Lung (tissue), 12 donors: ENCODE results near the gene ISM1. TPM values are rescaled to one million over a fixed set of nuclear protein-coding genes. Genes with fewer than 3 reads are reported as not detected.
A peak's percentile ranks its signal among the peaks of the same experiment; 100 is the strongest.

Experiments
- ATAC-seq: fragments of 200-7000 bp; cut with Tn5 transposase; one replicate; pipeline ENCODE4 v1.9.1; 2020; ENCODE audit warnings: moderate number of reproducible peaks; ENCODE audit not compliant: insufficient read depth, low FRiP score
- DNase-seq, 3 donors: peaks; one replicate each; pipeline ENCODE4 v3.0.0-alpha.2; 2013 to 2017
- H3K27ac ChIP-seq, 2 donors: one replicate each; pipeline ENCODE4 v1.5.1; 2013; ENCODE audit warnings: mild to moderate bottlenecking in 2 of 2, moderate library complexity in 2 of 2, control low read depth in 1 of 2, inconsistent platforms in 1 of 2, low read depth in 1 of 2, low read length in 1 of 2
- H3K27me3 ChIP-seq, 3 donors: one replicate each; pipeline ENCODE4 v1.5.1; 2013; ENCODE audit warnings: low read length in 2 of 3; ENCODE audit not compliant: control insufficient read depth in 3 of 3, insufficient read depth in 3 of 3
- H3K36me3 ChIP-seq, 4 donors: one replicate each; pipeline ENCODE4 v1.5.1; 2013; ENCODE audit warnings: low read length in 4 of 4, mild to moderate bottlenecking in 1 of 4, moderate library complexity in 1 of 4; ENCODE audit not compliant: control insufficient read depth in 4 of 4, insufficient read depth in 4 of 4
- H3K4me1 ChIP-seq, 5 donors: one replicate each; pipeline ENCODE4 v1.5.1; 2013; ENCODE audit warnings: low read length in 5 of 5, mild to moderate bottlenecking in 2 of 5, moderate library complexity in 1 of 5; ENCODE audit not compliant: control insufficient read depth in 5 of 5, insufficient read depth in 5 of 5
- H3K4me3 ChIP-seq: one replicate; pipeline ENCODE4 v1.5.1; 2013; ENCODE audit warnings: mild to moderate bottlenecking, control low read depth, moderate library complexity
- H3K9ac ChIP-seq, 2 donors: one replicate each; pipeline ENCODE4 v1.5.1; 2013; ENCODE audit warnings: low read length in 2 of 2, control low read depth in 1 of 2; ENCODE audit not compliant: insufficient read depth in 1 of 2
- H3K9me3 ChIP-seq, 4 donors: one replicate each; pipeline ENCODE4 v1.5.1; 2013; ENCODE audit warnings: low read length in 3 of 4, mild to moderate bottlenecking in 1 of 4, moderate library complexity in 1 of 4; ENCODE audit not compliant: control insufficient read depth in 4 of 4, insufficient read depth in 3 of 4
- CTCF ChIP-seq: IDR thresholded peaks from 2 replicates; pipeline ENCODE4 v1.5.1; 2012; ENCODE audit warnings: mild to moderate bottlenecking; ENCODE audit errors: control extremely low read depth, extremely low read depth
- WGBS, 2 donors: extraction: QIAGEN DNeasy Blood & Tissue Kit; methylation state at CpG; one replicate each; pipeline ENCODE4 v1.1.7; 2013; 5-methylcytosine and 5-hydroxymethylcytosine counted together
- polyA plus RNA-seq, 2 donors: library from polyadenylated mRNA; stranded (reverse); fragments of 200-250 nt; gene quantifications; one replicate each; pipeline ENCODE4 v1.2.1, GENCODE V29; 2013
- total RNA-seq, 2 donors: library from RNA; depleted of rRNA in 1 of 2; stranded (reverse); fragments of >200 nt in 1 of 2; gene quantifications; one replicate each; pipeline ENCODE4 v1.2.1, GENCODE V29; 2014 to 2021
- donor health status: control.
- donor health status: control.
- donor health status: Bipolar disorder and iron deficiency.
- donor health status: healthy.
- donor health status: DM: yes; HTN: yes; CAD: no.

The ISM1 gene
- total and polyA plus RNA-seq, 4 donors: 1.6 to 13.6 (median 2.9) TPM

DNA sequence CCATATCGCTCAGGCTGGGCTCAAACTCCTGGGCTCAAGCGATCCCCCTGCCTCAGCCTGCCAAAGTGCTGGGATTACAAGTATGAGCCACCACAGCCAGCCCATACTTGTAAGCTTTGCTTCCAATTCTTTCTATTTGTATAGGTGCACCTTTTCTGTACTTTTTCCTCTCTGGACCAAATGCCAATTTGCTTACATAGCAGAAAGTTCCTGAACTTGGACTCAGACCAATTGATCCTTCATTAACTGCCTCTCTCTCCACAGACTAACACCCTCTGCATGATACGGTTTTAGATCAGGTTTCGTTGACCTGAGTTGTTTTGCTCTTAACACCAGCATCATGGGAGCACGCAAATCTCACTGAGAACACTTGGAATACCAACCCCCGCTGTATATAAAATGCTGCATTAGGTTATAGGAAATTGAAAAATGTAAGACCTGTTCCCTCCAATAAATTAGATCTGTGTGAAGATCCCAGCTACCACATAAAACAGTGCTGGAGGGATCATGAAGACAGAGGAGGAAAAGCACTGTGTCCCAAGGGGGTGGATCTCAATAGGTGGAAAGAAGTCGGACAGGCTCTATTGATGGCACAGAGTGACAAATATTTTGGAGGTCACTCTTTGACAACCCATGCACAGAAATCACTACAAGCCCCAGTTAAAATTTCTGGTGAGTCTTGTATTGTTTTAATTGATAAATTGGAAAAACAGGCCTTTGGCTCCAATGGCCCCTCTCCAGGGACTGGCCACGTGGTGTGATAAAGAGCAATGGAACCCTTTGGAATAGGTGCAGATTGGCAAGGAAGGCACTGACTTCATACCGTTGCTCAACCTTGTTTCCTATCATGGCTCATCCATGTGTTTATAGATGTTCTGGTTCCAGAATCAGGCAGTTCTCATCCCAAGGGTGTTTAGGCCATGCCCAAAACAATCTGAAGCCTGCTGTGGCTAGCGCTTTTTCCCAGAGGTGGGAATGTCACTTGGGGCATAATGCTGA is 51.2 kb downstream of the ISM1 start:
- Histone ChIP-seq H3K4me3 (no peak overlapping the region), H3K9ac (no peak overlapping the region), H3K27ac (peak overlapping the region in 1 of 2 donors; percentile 5), H3K27me3 (no peaks in the 10 kb centered on the region), H3K36me3 (no peaks in the 10 kb centered on the region), H3K9me3 (no peaks in the 10 kb centered on the region), H3K4me1 (peaks cover 0 to 17% (median 5%) of the 10 kb centered on the region in 5 donors)
- WGBS, 2 donors: 90 to 91% methylated on average over 10 of the region's 10 CpGs
- no peak for ATAC-seq
- no peak for DNase-seq
- no peak for TF ChIP-seq CTCF

- peak; percentile 10 to 65 (median 65) for DNase-seq
- Histone ChIP-seq H3K9me3 (no peaks in the 10 kb centered on the region), H3K27me3 (no peaks in the 10 kb centered on the region), H3K4me3 (no peak overlapping the region), H3K27ac (no peak overlapping the region), H3K36me3 (no peaks in the 10 kb centered on the region), H3K4me1 (peaks cover 0 to 13% (median 5%) of the 10 kb centered on the region in 5 donors), H3K9ac (peak overlapping the region in 1 of 2 donors; percentile 19)
- 37 to 49% methylated on average over 18 of the region's 18 CpGs for WGBS, 2 donors
- no peak for ATAC-seq
- TF ChIP-seq CTCF: no peak
Observed at GRCh38 chr20:13274275-13274861, 53.3 kb downstream of the ISM1 start.

DNA sequence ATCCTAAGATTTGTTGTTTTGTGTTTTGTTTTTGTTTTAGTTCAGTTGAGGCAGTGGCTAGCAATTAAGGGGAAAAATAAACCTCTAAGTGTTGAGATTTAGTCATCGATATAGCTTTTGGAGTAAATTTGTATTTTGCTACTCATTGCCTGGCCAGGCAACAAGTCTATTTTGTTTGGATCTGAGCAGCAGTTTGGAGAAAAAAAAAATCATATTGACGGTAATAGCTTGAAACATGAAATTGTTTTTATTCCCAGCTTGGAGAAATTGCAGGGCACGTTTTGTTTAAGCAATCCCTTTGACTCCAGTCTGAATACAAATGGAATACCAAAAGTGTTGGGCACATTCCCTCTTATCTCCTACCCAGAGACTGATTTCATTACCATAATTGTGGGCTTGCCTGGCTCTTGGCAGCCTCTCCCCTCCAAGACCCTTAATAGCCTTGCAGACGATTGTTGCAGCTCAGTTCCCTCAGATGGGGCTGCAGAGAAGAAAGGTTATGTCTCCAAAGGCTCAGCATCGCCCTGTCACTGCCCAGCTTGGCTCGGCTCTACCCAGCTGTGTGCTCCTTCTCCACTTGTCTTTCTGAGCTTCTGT is 56.0 kb downstream of the ISM1 start:
- Histone ChIP-seq H3K27ac (no peak overlapping the region), H3K4me3 (no peak overlapping the region)
- no peak for ATAC-seq

More for the DNA sequence above, 56.0 kb downstream of the ISM1 start:
- Histone ChIP-seq H3K27me3 (no peaks in the 10 kb centered on the region), H3K9me3 (peaks cover 0 to 3% (median 0%) of the 10 kb centered on the region in 4 donors), H3K9ac (no peak overlapping the region), H3K36me3 (no peaks in the 10 kb centered on the region), H3K4me1 (peaks cover 0 to 11% (median 5%) of the 10 kb centered on the region in 5 donors)
- 80 to 81% methylated on average over 6 of the region's 6 CpGs for WGBS, 2 donors
- DNase-seq: no peak
- no peak for TF ChIP-seq CTCF
